Activated CD4-positive, alpha-beta memory T cell treated with anti-CD3 and anti-CD28 coated beads, Interleukin-2, amount 10 ng/mL, durations not matched to agents 7 days and 5 days (primary cell): ENCODE measurements around the gene MTF1. TPM values are rescaled to one million over a fixed set of nuclear protein-coding genes. Genes with fewer than 3 reads are reported as not detected.
A peak's percentile ranks its signal among the peaks of the same experiment; 100 is the strongest.

Experiments used
- CTCF ChIA-PET: fragments of 350-600 bp; sonication (Branson Sonifier 250); formaldehyde crosslinking; loops from one replicate; lab custom pipeline; 2021; ENCODE audit warnings: antibody characterized with exemption, inconsistent platforms; lab: Charles Lee
- POLR2A ChIA-PET: fragments of 350-600 bp; sonication (Branson Sonifier 250); formaldehyde crosslinking; loops from one replicate; lab custom pipeline; 2021; ENCODE audit warnings: antibody characterized with exemption; lab: Charles Lee
- DNase-seq: peaks from one replicate; pipeline ENCODE4 v3.0.0-alpha.2; 2020
- H3K27ac Mint-ChIP-seq: one replicate; pipeline ENCODE4 v1.8.0; 2021; ENCODE audit warnings: mild to moderate bottlenecking, mixed read lengths
- H3K27me3 Mint-ChIP-seq: one replicate; pipeline ENCODE4 v1.8.0; 2021; ENCODE audit warnings: mixed read lengths
- H3K36me3 Mint-ChIP-seq: one replicate; pipeline ENCODE4 v1.8.0; 2021; ENCODE audit warnings: low read depth, mixed read lengths
- H3K4me1 Mint-ChIP-seq: one replicate; pipeline ENCODE4 v1.8.0; 2021; ENCODE audit warnings: mixed read lengths
- H3K4me3 Mint-ChIP-seq: one replicate; pipeline ENCODE4 v1.8.0; 2021; ENCODE audit warnings: mild to moderate bottlenecking, mixed read lengths
- H3K9me3 Mint-ChIP-seq: one replicate; pipeline ENCODE4 v1.8.0; 2021; ENCODE audit warnings: mixed read lengths
- total RNA-seq, 2 experiments: library from RNA; stranded (reverse); gene quantifications; one replicate each; pipeline ENCODE4 v1.2.3, GENCODE V29; 2021

Gene MTF1
- total RNA-seq, 2 experiments from 2014 or later: 27.5 to 28.8 TPM

DNA sequence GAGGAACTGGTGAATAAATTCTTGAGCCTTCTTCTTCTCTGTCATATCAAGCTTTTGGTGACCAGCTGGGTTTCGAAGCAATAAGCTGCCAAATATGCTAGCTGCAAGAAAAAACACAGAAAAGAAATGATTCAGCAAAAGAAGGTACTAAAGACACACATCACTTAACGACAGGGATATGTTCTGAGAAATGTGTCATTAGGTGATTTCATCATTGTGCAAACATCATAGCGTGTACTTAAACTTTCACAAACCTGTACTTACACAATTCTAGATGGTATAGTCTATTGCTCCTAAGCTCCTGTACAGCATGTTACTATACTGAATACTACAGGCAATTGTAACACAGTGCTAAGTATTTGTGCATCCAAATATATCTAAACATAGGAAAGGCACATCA lies 2.9 kb upstream of the MTF1 start:
- Mint-ChIP-seq H3K4me3 (no peak overlapping the region), H3K36me3 (peaks cover 28% of the 10 kb centered on the region), H3K27me3 (no peaks in the 10 kb centered on the region), H3K4me1 (peaks cover 42% of the 10 kb centered on the region), H3K27ac (peak overlapping the region; percentile 71), H3K9me3 (no peaks in the 10 kb centered on the region)
- ChIA-PET POLR2A (interaction anchor here (1.2 kb wide), 1 partner anchor 55 kb away, joined by 6 read pairs; the partner anchor contains the start of genes C1orf122 and YRDC), CTCF (interaction anchor here (1.1 to 4.9 kb wide), 2 partner anchors 31 to 171 kb away, joined by 7 to 34 read pairs; partner anchors contain the start of gene CDCA8)
- no peak for DNase-seq

GRCh38 chr1:37861151-37861550 lies 1.8 kb upstream of the MTF1 start:
- peaks cover 28% of the 10 kb centered on the region for H3K36me3 Mint-ChIP-seq

GRCh38 chr1:37860346-37860666 lies 914 bp upstream of the MTF1 start:
- Mint-ChIP-seq H3K9me3 (no peaks in the 10 kb centered on the region), H3K4me1 (peaks cover 43% of the 10 kb centered on the region), H3K4me3 (peak overlapping the region; percentile 100), H3K27me3 (no peaks in the 10 kb centered on the region), H3K36me3 (peaks cover 27% of the 10 kb centered on the region), H3K27ac (peak overlapping the region; percentile 99)
- ChIA-PET POLR2A (interaction anchor here (0.9 to 3.0 kb wide), 7 partner anchors 10 to 297 kb away, joined by 3 to 43 read pairs (median 10); partner anchors contain the start of genes C1orf122, CDCA8, UTP11 and YRDC), CTCF (interaction anchor here (0.6 to 4.9 kb wide), 35 partner anchors 9 to 381 kb away, joined by 3 to 37 read pairs (median 5); partner anchors contain the start of genes C1orf122, CDCA8, INPP5B and POU3F1)
- DNase-seq: no peak

More at GRCh38 chr1:37861151-37861550, 1.8 kb upstream of the MTF1 start:
- POLR2A ChIA-PET: no interaction called here
- Mint-ChIP-seq H3K4me3 (no peak overlapping the region), H3K27ac (no peak overlapping the region), H3K4me1 (peaks cover 44% of the 10 kb centered on the region), H3K9me3 (no peaks in the 10 kb centered on the region), H3K27me3 (no peaks in the 10 kb centered on the region)
- CTCF ChIA-PET: interaction anchor here (0.8 to 4.9 kb wide), 5 partner anchors 22 to 258 kb away, joined by 4 to 34 read pairs (median 5); partner anchors contain the start of genes C1orf122, CDCA8 and YRDC
- DNase-seq: no peak

- CTCF ChIA-PET: interaction anchor here (0.8 to 4.9 kb wide), 33 partner anchors 8 to 380 kb away, joined by 3 to 37 read pairs (median 5); partner anchors contain the start of genes C1orf122, CDCA8, INPP5B and YRDC
- peaks cover 47% of the 10 kb centered on the region for H3K4me1 Mint-ChIP-seq
- POLR2A ChIA-PET: interaction anchor here (0.8 to 3.0 kb wide), 17 partner anchors 8 to 385 kb away, joined by 3 to 43 read pairs (median 3); partner anchors contain the start of genes C1orf122, CDCA8, EPHA10 and GNL2
- DNase-seq: no peak
- peak overlapping the region; percentile 99 for H3K27ac Mint-ChIP-seq
- no peaks in the 10 kb centered on the region for H3K9me3 Mint-ChIP-seq
- peaks cover 26% of the 10 kb centered on the region for H3K36me3 Mint-ChIP-seq
- peak overlapping the region; percentile 100 for H3K4me3 Mint-ChIP-seq
- H3K27me3 Mint-ChIP-seq: no peaks in the 10 kb centered on the region
Measured at GRCh38 chr1:37858931-37859506, 373 bp downstream of the MTF1 start.

GRCh38 chr1:37854406-37854805 lies 5.0 kb downstream of the MTF1 start:
- H3K27ac Mint-ChIP-seq: no peak overlapping the region
- CTCF ChIA-PET: no interaction called here

GRCh38 chr1:37853157-37853556 lies 6.2 kb downstream of the MTF1 start:
- Mint-ChIP-seq H3K9me3 (no peaks in the 10 kb centered on the region), H3K36me3 (peaks cover 35% of the 10 kb centered on the region), H3K4me1 (peaks cover 34% of the 10 kb centered on the region), H3K27me3 (no peaks in the 10 kb centered on the region), H3K4me3 (no peak overlapping the region), H3K27ac (no peak overlapping the region)
- DNase-seq: no peak
- ChIA-PET CTCF (no interaction called here), POLR2A (interaction anchor here (3.1 kb wide), 1 partner anchor 45 kb away, joined by 12 read pairs; the partner anchor contains the start of genes C1orf122 and YRDC)

More at GRCh38 chr1:37854406-37854805, 5.0 kb downstream of the MTF1 start:
- no peaks in the 10 kb centered on the region for H3K9me3 Mint-ChIP-seq
- peaks cover 40% of the 10 kb centered on the region for H3K4me1 Mint-ChIP-seq
- no peak overlapping the region for H3K4me3 Mint-ChIP-seq
- peaks cover 29% of the 10 kb centered on the region for H3K36me3 Mint-ChIP-seq
- no peak for DNase-seq
- POLR2A ChIA-PET: interaction anchor here (3.0 kb wide), 1 partner anchor 46 kb away, joined by 11 read pairs; the partner anchor contains the start of genes C1orf122 and YRDC
- no peaks in the 10 kb centered on the region for H3K27me3 Mint-ChIP-seq

DNA sequence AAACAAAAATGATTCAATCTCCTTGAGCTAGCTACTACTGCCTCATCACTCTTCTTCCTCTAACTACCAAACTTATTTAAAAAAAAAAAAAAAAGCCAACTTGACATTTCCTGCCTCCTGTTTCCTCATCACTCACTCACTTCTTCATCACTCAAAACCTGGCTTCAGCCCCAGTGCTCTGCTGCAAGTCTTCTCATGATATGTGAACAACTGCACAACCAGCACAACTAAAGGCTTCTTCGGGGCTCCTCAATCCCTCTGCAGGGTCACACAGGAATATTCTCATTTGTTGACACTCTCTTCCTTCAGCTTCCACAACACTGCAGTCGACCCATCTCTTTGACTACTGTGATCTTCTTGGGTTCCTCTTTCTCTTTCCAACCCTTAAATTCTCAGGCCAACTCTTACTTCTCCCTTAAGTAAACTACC lies 7.6 kb downstream of the MTF1 start:
- CTCF ChIA-PET: interaction anchor here (2.4 kb wide), 1 partner anchor 8 kb away, joined by 37 read pairs; the partner anchor contains the start of gene MTF1
- no peaks in the 10 kb centered on the region for H3K9me3 Mint-ChIP-seq

DNA sequence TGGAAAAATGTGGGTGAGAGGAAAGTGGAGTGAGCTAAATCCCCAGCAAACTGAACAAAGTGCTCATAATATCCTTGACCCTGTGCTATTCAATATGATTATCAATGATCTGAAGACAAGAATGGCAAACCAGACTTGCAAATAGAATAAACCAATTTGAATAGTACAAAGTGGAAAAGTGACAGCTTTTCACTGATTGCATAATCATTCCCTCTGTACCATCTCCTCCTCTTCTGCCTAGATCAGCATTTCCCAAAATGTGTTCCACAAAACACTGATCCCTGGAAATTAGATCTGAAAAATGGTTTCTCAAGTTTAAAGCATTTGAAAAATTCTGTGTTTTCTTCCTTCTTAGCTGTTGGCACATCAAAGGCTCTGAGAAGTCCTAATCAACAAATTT lies 8.1 kb downstream of the MTF1 start:
- Mint-ChIP-seq H3K27me3 (no peaks in the 10 kb centered on the region), H3K36me3 (peaks cover 32% of the 10 kb centered on the region), H3K27ac (no peak overlapping the region), H3K9me3 (no peaks in the 10 kb centered on the region), H3K4me1 (peaks cover 31% of the 10 kb centered on the region), H3K4me3 (no peak overlapping the region)
- DNase-seq: no peak
- ChIA-PET CTCF (interaction anchor here (2.4 kb wide), 1 partner anchor 8 kb away, joined by 37 read pairs; the partner anchor contains the start of gene MTF1), POLR2A (interaction anchor here (0.8 to 3.1 kb wide), 7 partner anchors 9 to 136 kb away, joined by 3 to 17 read pairs (median 3); partner anchors contain the start of genes C1orf122, MTF1 and YRDC)

More for the DNA sequence above, 7.6 kb downstream of the MTF1 start:
- Mint-ChIP-seq H3K27ac (no peak overlapping the region), H3K27me3 (no peaks in the 10 kb centered on the region), H3K4me3 (no peak overlapping the region), H3K36me3 (peaks cover 33% of the 10 kb centered on the region), H3K4me1 (peaks cover 28% of the 10 kb centered on the region)
- POLR2A ChIA-PET: interaction anchor here (0.6 to 3.1 kb wide), 4 partner anchors 13 to 710 kb away, joined by 3 to 12 read pairs (median 6); partner anchors contain the start of genes C1orf122 and YRDC
- no peak for DNase-seq

DNA sequence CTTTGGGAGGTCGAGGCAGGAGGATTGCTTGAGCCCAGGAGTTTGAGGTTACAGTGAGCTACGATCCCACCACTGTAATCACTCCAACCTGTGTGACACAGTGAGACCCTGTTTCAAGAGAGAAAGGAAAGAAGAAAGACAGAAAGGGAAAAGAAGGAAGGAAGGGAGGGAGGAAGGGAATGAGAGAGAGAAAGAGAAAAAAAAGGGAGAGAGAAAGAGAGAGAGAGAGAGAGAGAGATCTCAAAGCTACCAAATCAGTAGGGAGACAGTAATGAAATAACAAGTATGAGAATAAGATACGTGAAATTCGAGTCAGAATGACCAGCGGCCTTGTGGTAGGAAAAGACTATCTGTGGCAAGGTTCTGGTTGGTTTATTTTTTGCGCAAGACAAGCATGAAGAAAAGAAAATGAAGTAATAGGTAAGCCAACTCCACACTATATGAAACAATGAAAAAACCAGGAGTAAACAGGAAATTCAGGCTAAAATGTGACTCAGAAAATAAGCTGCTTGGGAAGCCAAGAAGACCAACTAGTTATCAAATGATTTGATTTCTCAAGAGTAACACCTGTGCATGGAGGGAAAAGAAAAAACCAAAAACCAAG lies 8.9 kb downstream of the MTF1 start:
- CTCF ChIA-PET: interaction anchor here (0.7 to 2.4 kb wide), 2 partner anchors 9 to 1711 kb away, joined by 6 to 37 read pairs; partner anchors contain the start of gene MTF1
- Mint-ChIP-seq H3K4me1 (peaks cover 36% of the 10 kb centered on the region), H3K27ac (no peak overlapping the region), H3K27me3 (no peaks in the 10 kb centered on the region), H3K36me3 (peaks cover 32% of the 10 kb centered on the region), H3K9me3 (no peaks in the 10 kb centered on the region), H3K4me3 (no peak overlapping the region)
- no peak for DNase-seq
- POLR2A ChIA-PET: interaction anchor here (0.9 to 3.1 kb wide), 6 partner anchors 8 to 135 kb away, joined by 3 to 17 read pairs (median 3); partner anchors contain the start of genes C1orf122, MTF1 and YRDC

DNA sequence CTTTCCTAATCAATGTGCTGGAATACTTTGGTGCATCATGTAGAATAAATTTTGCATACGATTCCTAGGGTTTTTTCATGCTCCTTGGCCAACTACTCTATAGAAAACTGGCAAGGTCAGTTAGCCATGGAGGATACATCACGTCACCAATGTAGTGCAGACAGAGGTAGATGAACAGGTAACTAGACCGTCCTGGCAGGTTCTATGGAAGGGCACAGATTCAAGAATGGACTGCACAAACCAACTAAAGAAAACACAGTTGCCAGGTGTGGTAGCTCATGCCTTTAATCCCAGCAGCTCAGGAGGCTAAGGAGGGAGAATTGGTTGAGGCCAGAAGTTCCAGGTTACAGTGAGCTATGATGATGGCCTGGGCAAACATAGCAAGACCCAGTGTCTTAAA lies 9.9 kb downstream of the MTF1 start:
- DNase-seq: no peak
- H3K9me3 Mint-ChIP-seq: no peaks in the 10 kb centered on the region
- no peak overlapping the region for H3K27ac Mint-ChIP-seq
- H3K4me3 Mint-ChIP-seq: no peak overlapping the region
- H3K36me3 Mint-ChIP-seq: peaks cover 30% of the 10 kb centered on the region
- H3K4me1 Mint-ChIP-seq: peaks cover 35% of the 10 kb centered on the region
- CTCF ChIA-PET: interaction anchor here (0.7 kb wide), 1 partner anchor 179 kb away, joined by 3 read pairs; no protein-coding TSS in a partner anchor
- POLR2A ChIA-PET: no interaction called here
- H3K27me3 Mint-ChIP-seq: no peaks in the 10 kb centered on the region

GRCh38 chr1:37846647-37847339 lies 12.6 kb downstream of the MTF1 start:
- POLR2A ChIA-PET: interaction anchor here (1.2 kb wide), 1 partner anchor 13 kb away, joined by 3 read pairs; the partner anchor contains the start of gene MTF1
- peak overlapping the region; percentile 18 for H3K27ac Mint-ChIP-seq
- H3K4me3 Mint-ChIP-seq: peak overlapping the region; percentile 18
- no peaks in the 10 kb centered on the region for H3K27me3 Mint-ChIP-seq
- CTCF ChIA-PET: interaction anchor here (0.6 to 1.4 kb wide), 3 partner anchors 13 to 143 kb away, joined by 3 to 6 read pairs (median 4); partner anchors contain the start of gene MTF1
- no peak for DNase-seq
- H3K36me3 Mint-ChIP-seq: peaks cover 21% of the 10 kb centered on the region
- H3K9me3 Mint-ChIP-seq: no peaks in the 10 kb centered on the region
- peaks cover 29% of the 10 kb centered on the region for H3K4me1 Mint-ChIP-seq

DNA sequence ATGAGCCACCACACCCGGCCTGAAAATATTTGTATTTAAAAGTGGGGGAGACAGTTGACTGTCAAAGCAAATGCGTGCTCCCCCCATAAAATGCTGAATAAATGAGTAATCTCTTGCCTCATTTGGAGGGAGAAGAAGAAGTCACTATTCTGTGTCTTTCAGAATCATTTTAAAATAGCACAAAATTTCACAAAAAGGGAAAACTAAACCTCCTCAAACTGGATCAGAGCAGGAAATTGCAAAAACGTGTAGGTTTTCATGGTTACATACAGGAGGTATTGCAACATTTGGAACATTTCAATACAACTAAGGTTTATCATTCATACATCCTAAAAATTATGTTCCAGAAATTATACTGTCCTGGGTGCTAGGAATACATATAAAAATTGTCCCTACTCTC lies 13.6 kb downstream of the MTF1 start:
- Mint-ChIP-seq H3K36me3 (peaks cover 21% of the 10 kb centered on the region), H3K27ac (no peak overlapping the region), H3K9me3 (no peaks in the 10 kb centered on the region), H3K4me3 (no peak overlapping the region), H3K27me3 (no peaks in the 10 kb centered on the region), H3K4me1 (peaks cover 29% of the 10 kb centered on the region)
- ChIA-PET POLR2A (interaction anchor here (1.2 kb wide), 1 partner anchor 14 kb away, joined by 3 read pairs; the partner anchor contains the start of gene MTF1), CTCF (interaction anchor here (0.9 kb wide), 2 partner anchors 14 to 144 kb away, joined by 3 to 5 read pairs; partner anchors contain the start of gene MTF1)
- no peak for DNase-seq
